ENCODE data around the gene NOS1AP.
"Not testable (repeated sequence)": the region's sequence is repeated elsewhere in the genome, so short reads cannot be mapped to it uniquely, and the experiment has no call there.

NOS1AP gene

DNA sequence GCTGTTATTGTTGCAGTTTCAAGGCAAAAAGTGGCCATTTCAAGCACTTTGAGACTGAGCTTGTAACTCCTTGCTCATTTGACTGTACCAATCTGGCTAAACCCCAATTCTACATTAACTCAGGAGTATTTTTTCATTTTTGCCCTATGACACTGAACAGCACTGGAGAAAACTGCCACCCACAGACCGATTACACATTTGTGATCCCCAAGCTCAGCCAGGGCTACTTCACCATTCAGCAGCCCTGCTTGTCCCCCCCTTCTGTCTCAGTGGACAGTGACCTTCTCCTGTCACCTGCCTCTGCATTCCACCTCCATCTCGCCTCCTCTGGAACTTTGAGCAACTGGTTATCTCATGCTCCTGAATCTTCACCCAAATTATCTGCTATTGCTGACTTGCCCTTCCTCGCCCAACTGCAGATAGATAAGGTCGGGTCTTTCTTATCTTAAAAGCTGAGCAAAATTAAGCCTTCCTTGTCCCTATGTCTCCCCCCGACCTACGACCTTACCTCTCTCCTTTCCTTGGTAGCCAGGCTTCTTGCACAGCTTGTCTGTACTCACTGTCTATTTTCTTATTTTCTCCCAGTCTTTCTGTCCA lies 281.9 kb downstream of the NOS1AP start:
- no peak for DNase-seq

DNA sequence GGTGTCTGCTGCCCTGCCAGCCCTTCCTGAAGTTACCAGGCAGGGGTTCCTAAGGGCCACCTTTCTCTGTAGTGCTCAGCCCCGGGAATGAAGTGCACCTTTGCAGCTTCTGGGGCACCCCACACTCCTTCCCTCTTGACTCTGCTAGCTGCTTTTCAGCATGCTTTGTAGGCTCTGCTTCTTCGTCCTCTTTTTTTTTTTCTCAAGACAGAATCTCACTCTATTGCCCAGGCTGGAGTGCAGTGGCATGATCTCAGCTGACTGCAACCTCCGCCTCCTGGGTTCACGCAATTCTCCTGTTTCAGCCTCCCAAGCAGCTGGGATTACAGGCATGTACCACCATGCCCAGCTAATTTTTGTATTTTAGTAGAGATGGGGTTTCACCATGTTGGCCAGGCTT lies 282.4 kb downstream of the NOS1AP start:
- DNase-seq = not testable (repeated sequence)

DNA sequence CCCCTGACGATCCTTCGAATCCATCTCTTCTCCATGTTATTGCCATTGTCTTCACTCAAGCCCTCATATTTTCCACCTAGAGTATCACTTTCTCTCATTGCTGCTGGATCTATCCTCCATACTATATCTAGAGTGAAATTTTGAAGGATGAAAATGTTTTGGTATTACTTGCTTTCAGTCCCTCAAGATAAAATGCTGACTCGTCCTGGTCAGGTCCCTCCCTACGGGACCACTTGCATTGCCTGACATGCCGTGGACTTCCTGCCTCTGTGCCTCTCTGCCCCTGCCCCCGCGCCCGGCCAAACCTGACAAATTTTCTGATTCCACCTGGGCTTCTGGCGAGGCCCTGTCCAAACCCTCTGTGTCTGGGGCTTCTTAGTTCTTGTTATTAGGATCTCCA lies 283.6 kb downstream of the NOS1AP start:
- DNase-seq = no peak

DNA sequence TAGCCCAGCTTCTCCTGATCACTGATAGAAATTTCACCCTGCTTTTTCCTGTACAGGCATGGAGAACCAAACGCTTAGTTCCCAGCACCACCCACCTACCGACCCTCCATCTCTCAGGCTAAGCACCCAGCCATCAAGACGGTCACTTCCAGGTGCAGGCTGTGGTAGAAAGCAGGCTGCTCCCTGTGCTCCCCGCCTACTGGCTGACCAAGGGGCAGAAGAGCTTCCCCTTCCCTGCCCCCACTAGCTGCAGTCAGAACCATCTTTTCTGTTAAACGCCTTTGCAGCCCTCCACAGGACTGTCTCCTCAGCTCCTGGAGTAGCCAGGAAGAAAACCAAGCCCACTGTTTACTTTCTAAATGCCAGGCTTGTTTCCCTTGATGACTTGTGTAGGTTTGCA lies 284.2 kb downstream of the NOS1AP start:
- DNase-seq = no peak

DNA sequence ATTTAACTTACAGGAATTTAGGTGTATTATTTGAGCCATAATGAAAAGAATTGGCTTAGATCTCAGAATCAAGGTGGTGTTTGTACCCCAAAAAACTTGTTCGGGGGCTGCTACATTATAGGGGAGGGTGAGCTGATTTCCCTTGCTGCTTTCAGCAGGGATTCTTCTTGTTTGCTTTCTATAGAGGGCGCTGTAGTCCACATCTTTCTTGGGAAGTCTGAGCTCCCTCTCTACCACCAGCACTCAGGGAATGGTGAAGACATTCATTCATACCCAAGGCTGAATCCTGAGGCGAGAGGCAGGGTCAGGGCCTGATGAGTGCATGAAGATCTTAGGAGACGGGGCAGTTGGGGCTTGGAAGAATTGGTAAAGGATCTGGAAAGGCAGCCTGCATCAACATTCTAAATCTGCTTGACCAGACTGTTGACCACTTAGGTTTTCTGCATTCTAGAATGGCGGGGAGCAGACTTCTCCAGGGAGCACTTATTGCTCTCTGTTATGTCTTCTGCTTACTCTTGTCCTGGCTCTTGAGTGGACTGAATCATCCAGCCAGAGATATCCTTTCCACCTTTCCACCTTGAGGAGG lies 288.3 kb downstream of the NOS1AP start:
- DNase-seq = no peak

DNA sequence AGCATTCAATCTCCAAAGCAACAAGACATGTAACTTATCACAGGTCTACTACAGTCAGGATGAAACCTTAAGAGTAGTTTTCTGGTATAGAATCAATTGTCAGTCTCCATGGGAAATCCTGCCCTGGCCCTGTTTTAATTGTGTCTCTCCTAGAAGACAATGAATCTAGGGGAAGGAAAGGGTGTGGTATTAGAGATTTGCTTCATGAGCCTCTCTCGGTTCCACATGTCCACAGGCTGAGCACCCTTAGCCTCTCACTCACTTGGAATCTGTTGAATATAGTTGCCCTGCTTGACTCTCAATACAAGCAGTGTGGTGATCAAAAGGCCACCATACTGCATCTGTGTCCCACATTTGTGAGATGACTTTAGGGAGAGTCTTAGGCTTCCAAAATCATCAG lies 289.4 kb downstream of the NOS1AP start:
- DNase-seq = no peak

DNA sequence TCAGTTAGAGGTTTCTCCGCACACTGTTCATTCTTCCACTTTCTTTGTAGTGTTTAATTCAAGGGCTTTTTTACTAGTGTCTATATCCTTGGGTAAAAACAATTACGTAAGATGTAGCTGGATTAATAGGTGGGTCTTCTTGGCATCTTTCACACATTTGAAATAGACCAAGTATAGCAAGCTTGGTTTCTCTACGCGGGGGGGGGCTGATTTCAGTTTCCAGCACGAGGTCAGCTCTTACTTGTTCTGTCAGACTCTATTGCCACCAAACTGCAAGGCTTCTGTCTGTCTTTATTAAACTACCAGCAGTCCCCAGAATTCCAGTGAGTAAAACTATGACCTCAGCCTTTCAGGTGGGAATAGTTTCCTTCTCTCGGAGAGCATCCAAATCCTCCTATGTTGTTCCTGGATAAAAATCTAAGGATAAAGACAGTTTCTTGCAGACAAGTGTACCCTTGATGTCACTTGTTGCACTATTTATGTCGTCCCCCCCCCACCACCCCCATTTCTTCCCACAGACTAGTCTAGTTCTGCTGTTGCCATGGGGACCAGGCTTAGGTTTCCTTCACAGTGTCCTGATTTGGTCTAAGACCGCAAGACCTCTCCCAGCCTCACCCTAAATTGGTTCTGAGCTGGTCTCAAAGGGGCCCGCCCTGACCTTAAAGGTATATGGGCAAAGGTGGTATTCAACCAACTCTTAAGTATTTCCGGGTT lies 290.2 kb downstream of the NOS1AP start:
- no peak for DNase-seq

DNA sequence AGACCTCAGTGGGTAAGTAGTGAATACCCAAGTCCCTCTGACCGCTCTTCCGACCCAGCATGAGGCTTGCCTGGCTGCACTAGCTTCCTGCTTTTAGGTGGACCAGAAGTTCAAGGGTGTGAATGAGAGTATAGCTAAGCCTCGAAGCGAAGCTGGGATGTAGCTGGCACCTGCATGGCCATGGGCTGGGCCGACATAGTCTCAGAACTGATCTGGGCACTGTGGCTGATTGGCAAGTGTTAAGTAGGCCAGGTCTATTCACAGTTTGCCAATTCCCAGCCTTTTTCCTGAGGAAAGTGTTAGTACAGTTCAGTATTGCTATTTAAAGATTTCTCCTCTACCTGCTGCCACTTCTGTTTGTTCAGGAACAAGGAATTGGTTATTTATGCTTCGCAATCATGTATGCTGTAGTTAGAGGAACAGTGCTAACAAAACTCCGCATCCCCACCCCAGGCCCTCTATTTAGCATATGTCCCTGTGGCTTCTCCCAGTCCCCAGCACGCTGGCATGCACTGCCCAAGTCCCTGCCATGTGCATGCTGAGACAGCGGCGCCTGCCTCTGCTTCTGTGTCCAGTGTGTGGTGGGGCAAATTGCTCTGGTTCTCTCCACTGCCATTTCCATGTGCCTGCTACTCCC lies 290.9 kb downstream of the NOS1AP start:
- no peak for DNase-seq

DNA sequence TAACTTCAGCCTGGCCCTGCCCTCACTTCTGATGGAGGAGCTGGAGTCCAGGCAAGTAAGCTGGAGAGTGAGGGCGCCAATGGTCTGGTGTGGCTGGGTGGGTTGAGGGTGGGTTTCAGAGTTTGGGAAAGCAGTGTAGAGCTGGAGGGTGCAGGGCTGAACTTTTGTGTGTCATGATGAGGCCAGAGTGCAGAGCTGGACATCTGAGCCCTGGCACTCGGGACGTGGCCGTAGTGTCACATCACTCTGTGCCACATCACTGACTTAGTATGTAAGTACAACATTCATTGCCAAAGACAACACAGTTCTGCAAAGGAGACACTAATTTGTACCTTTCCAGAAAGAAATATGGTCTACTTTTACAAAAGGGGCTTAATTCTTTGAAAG lies 291.4 kb downstream of the NOS1AP start:
- DNase-seq = no peak

DNA sequence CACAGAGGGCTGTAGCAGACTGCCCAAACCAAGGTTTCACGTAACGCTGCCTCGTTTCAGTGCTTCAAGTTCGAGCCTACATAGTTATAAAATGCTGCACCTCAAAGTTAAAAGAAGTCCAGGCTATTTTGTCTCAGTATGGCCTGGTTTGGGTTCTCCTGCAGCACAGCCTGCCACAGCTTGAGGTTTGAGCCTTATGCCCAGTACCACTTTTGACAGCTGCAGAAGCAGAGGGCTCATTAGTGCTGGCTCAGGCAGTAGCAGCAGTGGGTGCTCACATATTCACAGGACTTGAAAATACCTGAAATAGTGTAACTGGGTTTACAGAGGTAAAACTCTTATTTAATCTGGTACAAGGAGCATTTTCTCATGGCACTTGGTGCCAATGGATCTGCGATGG lies 291.9 kb downstream of the NOS1AP start:
- no peak for DNase-seq

DNA sequence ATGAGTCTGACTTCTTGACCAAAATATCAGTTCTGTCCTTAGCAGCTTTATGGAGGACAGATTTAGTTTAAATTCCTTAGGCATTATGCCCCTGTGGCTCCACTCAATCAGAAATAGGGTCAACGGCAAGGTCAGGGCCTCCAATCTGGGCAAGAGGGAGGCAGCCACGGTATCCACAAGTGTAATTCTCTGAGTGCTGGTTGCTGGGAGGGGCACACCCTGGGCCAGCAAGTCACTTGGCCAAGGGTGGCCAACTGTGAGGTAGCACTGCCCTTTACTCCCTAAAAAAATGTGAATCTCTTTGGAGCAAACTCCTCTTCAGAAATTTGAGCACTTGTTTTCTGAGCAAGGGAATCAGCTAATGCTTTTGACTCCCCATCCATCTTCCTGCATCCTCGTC lies 294.3 kb downstream of the NOS1AP start:
- no peak for DNase-seq

DNA sequence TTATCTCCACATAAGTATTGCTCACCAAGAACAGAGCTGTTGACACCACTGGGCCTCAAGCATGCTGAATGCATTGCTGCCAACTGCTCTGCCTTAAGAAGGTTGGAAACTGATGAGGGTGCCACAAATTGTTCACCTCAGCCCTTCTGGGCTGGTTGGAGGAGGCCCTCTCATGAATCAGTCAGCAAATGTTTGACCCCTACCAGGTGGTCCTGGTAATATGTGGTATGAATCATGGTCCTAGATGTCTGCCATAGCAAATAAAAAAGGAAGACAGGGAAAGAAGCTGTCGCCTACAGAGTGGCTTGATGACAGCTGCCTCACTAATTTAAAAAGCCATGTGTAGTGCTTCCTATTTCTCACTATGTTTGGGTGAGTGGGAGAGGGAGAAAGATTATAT lies 295.0 kb downstream of the NOS1AP start:
- no peak for DNase-seq

DNA sequence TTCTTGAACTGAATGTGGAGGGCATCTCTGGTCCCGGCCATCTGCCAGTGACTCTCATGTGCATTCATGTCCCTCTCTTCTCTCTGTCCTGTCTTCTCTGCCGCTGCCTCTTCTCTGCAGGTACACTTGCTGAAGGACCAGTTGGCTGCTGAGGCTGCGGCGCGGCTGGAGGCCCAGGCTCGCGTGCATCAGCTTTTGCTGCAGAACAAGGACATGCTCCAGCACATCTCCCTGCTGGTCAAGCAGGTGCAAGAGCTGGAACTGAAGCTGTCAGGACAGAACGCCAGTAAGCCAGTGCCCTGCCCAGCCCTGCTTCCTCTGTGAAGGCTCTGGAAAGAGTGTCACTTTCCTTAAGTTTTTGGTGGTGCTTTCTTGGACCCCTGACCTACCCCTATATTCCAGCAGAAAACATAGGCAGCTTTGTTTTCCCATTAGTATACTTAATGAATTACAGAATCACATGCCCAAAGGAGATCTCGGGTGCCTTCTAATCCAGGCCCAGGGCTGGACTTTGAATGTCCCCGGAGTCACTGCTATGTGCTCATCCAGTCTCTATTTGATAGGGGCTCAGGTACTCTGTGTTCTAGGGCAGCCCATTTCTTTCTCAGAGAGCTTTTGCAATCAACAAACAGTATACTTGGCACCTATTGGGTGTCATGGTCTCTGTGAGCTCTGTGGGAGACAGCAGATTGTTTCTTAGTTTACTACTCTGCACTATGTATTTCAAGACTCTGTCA lies 296.0 kb downstream of the NOS1AP start:
- no peak for DNase-seq

DNA sequence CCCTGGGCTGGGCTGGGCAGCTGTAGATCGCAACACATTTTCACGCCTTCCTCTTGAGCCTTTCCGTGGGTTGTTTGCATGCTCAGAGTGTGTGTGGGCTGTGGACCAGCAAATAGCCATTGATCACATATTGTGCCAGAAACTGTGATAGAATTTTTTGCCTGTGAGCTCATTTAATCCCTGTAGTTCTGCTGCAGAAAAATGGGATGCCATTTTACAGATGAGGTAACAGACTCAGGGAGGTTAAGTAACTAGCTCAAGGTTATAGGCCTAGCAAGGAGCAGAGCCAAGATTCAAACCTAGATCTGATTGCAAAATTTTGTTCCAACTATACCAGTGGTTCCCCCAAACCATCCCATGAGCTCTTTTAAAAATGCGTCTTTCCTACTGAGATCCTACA lies 296.7 kb downstream of the NOS1AP start:
- no peak for DNase-seq

DNA sequence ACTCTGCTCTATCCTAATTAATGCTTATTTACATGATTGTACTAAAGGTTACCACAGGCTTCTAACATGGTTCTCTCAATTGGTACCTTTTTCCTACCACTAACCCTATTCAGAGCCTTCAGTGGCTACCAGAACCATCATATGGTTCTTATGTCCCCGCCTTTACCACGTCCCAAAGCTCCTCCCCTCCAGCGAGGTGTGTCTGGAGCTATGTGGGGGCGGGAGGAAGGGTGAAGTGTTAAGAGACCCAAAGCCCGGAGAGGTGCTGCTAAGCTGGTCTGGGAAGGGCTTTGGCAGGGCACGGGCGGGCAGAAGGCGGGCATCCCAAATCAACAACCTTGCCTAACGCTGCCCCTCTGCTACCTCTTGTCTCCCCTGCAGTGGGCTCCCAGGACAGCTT lies 297.2 kb downstream of the NOS1AP start:
- no peak for DNase-seq

DNA sequence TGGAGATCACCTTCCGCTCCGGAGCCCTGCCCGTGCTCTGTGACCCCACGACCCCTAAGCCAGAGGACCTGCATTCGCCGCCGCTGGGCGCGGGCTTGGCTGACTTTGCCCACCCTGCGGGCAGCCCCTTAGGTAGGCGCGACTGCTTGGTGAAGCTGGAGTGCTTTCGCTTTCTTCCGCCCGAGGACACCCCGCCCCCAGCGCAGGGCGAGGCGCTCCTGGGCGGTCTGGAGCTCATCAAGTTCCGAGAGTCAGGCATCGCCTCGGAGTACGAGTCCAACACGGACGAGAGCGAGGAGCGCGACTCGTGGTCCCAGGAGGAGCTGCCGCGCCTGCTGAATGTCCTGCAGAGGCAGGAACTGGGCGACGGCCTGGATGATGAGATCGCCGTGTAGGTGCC lies 297.6 kb downstream of the NOS1AP start:
- DNase-seq = no peak

DNA sequence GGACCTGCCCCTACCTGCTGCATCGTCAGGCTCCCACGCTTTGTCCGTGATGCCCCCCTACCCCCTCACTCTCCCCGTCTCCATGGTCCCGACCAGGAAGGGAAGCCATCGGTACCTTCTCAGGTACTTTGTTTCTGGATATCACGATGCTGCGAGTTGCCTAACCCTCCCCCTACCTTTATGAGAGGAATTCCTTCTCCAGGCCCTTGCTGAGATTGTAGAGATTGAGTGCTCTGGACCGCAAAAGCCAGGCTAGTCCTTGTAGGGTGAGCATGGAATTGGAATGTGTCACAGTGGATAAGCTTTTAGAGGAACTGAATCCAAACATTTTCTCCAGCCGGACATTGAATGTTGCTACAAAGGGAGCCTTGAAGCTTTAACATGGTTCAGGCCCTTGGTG lies 298.3 kb downstream of the NOS1AP start:
- no peak for DNase-seq

DNA sequence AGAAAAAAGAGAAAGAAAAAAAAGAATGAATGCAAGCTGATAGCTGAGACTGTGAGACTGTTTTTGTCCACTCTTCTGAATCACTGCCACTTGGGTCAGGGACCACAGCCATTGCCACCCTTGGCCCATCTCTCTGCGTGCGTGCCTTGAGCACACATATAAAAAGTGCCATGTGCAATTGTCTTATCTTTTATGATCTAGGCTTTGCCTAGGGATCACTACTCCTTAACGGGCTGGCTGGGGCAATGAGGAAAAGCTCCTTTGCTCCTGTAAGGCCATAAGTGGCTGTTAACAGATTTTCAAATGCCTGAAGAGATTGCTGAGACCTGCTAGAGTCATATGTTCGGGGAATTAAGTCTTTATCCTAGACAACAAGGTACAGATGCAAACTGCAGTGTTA lies 299.0 kb downstream of the NOS1AP start:
- no peak for DNase-seq

DNA sequence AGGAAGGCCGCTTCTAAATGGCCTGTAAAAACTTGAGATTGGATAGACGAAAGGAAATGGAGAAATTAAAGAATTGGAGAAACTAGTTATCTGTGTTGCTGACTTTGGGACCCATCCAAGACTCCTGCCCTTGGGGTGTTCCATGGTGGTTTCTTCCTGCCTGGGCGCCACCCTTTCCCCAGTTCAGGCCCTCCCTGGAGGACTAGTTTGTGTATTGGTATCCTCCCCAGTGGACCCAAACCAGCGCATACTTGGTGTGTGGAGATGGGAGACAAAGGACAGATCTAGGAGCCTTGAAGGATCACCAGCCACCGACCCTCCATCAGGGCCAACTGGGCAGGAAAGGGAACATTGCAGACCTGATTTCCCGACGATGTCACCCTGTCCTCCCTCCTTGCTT lies 300.1 kb downstream of the NOS1AP start:
- no peak for DNase-seq

DNA sequence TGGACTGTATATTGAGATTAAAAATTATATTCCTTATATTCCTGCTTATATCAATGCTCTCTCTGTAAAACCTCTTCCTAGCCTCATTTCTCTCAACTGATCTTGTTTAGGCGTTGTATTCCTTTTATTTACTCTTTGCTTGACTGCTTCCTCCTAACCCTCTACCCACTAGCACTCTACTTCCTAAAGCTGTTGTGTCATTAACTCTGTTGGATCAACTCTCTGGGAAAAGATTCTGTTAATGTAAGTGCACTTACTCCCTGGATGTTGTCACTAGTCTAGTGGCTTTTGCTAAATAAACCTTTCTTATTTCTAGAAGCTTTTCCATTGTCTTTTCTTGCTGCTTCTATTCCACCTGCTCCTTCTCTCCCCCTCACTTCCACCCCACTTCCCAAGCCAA lies 300.7 kb downstream of the NOS1AP start:
- DNase-seq = no peak

DNA sequence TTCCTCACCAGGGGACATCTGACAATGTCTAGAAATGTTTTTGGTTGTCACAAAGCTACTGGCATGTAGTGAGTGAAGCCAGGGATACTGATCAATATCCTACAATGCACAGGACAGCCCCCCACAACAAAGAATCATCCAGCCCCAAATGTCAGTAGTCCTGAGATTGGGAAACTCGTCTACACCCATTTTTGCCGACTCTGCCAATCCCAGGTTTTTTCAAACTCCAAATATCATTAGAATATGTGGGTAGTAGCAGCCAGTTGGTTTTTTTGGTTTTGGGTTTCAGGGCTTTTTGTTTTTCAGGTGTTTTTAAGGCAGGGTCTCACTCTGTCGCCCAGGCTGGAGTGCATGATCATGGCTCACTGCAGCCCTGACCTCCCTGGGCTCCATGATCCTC lies 301.2 kb downstream of the NOS1AP start:
- DNase-seq = no peak

DNA sequence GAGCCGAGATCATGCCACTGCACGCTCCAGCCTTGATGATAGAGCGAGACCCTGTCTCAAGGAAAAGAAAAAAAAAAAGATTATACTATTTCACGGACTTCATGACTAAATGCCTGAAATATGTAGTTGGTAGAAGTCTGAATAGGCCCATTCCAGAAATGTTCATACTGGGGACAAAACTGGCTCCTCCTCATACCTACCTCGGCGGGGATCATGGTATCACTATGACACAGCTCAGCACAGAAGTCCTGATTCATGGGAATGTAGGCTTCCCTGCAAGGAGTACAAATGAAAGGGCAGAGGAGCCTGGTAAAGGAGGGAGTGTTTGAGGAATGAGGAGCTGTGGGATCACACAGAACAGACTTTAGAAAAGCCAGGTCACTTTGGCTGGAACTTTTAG lies 302.1 kb downstream of the NOS1AP start:
- no peak for DNase-seq

All from NCI-H1417 treated with DMSO at 0.1 percent for 48 hours (cell line).